HG03442 (cell line): ENCODE measurements around the gene PKIG.

Experiments used
- ATAC-seq: cut with Tn5 transposase; IDR thresholded peaks from one replicate; pipeline ENCODE4 v1.9.1; 2021; ENCODE audit warnings: mild to moderate bottlenecking, moderate library complexity; ENCODE audit not compliant: unreplicated experiment

Gene PKIG

DNA sequence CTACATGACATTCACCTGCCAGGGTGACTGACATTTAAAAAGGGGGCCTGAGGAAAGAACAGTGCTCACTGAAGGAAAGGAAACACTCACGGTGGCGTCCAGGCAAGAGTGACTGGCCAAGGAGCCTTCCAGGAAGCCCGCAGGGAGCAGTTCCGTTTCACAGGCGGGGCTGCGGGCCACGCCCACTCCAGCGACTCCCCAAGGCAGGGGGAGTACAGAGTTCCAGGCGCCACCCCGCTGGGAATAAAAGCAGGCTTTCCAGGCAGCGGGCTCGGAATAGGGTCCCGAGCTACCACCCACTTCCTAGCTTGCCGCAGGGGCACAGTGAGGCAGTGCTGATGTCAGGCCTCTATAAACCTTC, 34.2 kb downstream of the PKIG start:
- no peak for ATAC-seq

DNA sequence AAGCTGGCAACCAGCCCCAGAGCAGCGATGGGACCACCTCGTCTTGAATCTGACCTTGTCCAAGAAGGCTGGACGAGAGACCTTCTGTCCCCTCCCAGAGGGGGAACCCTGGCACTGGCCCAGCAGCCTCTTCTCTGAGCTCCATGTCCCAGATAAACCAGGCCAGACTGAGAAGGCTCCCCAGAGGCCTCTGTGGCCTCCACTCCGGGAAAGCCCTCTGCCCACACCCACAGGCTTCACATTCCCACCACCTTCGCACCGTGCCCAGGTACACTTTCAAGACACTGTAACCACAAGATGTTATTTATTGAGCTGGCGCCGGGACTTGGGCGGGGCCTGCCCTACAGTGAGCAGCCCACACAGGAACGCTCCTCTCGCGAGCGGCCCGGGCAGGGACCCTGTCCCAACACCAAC, 35.9 kb downstream of the PKIG start:
- ATAC-seq, result no peak

DNA sequence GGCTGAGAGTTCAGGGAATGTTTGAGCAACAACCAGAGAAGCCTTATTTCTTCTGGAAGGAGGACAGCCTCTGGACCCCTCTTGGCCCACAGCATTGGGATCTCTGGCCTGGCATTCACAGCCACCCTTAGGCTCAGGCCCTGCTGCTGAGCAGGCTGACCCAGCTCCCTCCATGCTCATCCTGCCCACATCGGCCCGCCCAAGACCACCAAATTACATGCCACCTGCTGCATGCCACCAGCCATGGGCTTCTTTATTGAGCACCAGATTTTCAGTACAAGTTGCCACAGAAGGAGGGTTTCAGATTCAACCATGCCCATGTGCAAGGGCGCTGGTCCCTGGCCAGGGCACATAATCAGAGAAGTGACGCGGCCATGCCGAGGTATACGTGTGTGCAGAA, 36.9 kb downstream of the PKIG start:
- ATAC-seq, result no peak

DNA sequence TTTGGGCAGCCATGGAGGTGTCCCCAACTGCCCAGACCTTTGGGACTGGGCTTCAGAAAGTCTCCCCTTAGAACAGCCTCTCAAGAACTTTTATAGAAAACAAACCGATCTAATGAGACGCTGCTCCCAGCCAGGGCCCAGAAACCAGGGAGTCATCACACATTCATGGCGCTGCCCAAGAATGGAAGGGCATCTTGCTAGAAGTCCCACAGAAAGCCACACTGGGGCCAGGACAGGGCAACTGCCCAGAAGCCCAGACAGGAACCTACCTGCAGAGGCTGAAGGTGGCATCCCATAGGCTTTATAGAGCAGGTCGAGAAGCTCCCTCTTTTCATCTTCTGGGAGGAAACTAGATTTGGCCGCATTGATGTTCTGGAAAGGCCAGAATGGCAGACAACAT, 37.7 kb downstream of the PKIG start:
- no peak for ATAC-seq

DNA sequence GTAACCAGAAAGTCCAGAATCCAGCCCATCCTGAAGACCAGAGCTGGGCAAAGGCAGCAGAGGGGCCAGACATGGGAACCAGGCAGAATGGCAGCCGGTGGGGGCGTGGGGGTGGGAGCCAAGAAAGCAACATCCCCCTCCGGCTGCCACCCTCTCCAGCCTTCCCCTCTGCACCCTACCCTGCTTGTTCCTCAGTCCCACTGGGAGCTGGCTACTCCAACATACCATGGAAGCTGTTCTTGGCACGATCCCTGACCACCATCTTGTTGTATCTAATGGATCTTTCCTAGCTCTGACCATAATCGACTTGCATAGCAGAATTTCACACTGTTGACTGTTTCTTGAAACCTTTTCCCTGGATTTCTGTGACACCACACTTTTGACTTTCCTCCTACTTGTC, 38.9 kb downstream of the PKIG start:
- no peak for ATAC-seq

DNA sequence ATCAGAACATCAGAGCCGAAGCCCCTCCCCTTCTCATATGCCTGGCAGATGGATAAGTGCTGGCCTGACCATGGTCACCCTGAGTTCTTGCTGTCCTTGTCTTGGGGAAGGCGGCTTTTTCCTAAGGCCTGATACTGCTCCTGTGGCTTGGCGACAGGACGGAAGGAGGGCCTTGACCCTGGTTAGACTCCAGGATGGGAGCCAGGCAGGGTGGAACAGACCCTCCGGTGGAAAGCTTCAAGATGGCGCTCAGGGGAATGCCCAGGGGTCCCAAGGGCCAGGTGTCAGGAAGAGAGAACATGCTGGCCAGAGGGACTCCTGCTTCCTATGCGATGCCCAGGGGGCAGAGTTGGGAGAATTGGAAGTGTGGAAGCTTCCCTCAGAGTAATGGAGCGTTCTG, 39.6 kb downstream of the PKIG start:
- ATAC-seq, result no peak

DNA sequence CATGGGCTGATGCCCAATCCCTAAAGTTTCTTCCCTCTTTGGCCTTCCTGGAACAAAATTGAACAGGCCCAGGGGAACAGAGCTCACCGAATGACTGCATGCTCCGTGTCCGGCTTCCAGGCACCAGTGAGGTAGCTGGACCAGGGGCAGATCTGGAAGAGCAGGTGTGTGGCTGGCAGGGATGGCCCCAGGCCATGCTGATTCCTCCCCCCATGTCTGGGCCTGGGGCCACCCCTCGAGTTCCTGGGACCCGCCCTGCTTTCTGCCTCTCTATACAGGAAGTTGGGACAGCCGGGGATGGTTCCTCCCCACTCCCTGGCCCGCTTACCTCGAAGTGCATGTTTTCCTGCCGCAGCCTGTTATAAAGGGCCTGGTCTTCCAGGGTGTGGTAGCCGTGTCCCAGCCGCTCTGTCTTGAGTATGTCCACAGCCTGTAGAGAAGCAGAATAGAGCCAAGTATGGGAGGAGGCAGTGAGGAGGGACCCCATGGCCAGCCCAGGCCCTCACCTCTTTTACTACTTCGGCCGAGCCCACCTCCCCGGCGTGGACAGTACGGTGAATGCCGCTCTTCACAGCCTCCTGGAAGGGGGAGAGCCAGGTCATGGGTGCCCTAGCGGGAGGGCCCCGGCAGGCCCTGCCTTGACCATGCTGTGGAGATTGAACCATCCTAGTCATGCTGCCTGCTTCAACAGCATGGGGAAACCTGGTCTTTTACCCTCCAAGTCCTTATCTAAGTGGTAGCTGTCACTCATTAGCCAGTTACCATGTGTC, 40.3 kb downstream of the PKIG start:
- ATAC-seq, result no peak

DNA sequence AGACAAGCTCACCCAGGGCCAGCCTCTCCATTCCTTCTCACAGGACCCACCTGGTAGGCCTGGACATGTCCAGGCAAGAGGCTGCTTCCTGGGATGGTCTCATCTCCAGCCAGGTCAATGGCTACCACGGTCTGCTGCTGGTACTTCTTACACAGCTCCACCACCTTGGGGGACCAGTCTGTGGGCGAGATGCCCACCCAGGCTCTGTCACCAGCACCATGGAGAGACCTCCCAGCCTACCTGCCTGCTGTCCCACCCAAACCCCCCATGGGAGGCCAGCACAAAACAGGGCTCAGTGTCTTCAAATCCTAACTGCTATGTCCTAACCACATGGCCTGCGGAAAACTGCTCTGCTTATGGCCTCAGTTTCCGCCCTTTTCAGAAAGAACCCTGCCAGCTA, 41.8 kb downstream of the PKIG start:
- ATAC-seq, result no peak

DNA sequence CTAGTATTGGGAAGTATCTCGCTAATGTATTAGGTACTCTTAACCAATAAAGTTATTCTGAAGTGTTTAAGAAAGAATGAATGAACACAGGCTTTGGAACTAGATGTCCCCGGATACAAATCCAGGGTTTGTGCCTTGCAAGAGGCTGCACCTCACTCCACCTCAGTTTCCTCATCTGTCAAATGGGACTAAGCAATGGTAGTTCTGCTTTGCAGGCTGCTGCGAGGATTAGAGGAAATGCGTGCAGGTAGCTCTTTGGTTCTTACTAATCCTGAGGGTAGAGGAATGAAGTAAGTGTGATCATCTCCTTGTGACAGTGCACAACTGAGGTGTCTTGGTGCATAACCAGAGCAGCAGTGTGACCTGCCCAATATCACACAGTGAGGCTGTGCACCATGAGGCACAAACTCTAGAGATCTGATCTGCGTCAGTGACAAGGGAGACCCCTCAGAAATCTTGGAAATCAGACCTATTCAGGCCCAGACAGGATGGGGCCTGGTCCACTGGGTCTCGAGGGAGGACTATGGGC, 42.4 kb downstream of the PKIG start:
- no peak for ATAC-seq

DNA sequence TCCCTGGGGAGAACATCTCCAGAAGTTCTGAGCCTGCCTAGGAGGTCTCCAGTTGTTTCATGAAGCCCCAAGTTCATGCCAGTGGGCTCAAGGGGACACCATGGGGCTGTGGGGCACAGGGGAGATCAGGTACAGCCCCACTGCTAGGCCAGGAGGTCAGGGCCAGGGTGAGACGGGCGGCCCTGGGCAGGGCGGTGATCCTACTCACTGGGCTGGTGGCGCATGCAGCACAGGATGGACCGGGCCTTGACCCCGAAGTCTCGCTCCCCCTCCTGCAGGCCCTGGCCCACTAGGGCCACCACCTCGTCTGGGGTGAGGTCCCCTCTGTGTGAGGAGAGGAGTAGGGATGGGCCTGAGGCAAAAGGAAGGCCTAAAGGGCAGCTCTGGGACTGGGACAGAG, 43.0 kb downstream of the PKIG start:
- no peak for ATAC-seq

DNA sequence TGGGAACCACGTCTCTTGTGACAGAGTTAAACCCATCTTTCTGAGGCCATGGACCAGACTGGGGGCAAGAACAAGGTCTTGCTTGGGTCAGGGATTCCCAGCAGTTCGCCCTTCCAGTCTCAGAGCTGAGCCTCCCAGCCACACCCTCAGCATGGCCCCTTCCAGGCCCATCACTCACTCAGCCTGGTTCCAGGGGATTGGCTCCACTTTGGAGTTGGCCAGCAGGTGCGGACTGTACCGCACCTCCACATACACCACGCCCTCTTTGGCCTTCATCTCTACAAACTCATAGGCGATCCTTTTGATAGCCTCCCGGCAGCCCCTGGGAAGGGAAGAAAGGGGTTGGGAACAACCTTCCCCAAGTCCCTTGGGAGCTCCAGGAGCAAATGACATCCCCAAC, 43.9 kb downstream of the PKIG start:
- no peak for ATAC-seq

DNA sequence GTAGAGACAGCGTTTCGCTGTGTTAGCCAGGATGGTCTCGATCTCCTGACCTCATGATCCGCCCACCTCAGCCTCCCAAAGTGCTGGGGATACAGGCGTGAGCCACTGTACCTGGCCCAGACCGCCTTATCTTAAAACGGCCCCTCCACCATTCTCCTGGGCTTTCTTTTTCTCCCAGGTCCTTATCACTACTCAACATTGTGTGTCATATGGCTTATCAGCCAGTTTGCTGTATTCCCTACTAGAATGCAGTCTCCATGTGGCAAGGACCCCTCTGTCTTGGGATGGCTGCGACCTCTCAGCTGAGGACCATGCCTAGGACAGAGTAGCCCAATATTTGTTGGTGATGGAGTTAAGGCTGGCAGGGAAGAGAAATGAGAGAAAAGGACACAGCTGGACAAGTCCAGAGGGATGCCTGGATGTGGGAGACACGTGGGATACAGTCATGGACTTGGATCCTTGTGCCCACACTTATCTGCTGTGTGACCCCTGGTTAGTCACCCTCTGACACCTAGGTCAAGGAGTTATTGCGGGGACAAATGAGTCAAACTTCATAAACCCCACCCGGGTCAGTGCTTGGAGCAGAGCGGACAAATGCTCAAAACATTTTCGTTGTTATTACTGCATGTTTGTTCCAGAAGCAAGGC, 45.1 kb downstream of the PKIG start:
- no peak for ATAC-seq

DNA sequence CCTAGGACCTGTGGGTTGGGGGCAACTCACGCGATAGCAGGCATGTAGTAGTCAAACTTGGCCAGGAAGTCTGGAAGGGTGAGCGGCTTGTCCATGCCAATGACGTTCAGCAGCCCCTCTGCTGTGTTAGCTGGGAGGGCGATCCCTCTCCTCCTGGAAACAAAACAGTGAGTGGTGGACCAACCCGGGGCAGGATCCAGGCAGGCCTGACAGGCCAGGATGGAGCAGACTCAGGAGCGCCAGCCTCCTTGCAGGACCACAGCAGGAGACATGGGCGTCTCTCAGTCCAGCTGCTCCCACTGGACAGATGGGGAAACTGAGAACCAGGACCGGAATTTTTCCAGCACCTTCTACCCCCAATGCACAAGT, 46.6 kb downstream of the PKIG start:
- ATAC-seq, result no peak

DNA sequence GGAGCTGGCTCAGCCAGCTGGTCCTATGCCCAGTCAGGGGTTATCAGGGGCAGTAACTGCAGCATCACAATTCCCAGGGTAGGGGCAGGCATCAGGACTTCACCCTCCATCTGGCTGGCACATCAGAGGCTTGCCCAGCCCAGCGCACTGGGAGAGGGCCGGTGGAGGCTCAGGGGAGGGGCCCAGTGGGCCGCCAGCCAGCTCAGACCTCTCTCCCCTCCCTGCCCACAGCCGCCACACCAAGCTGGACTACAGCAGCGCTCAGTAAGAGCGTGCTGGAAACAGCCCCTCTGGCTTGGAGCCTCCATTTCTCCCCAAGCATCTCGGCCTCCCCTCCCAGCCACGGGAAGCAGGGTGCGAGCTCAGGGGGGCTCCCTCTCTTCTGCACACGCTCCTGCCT, 47.2 kb downstream of the PKIG start:
- ATAC-seq, result no peak

DNA sequence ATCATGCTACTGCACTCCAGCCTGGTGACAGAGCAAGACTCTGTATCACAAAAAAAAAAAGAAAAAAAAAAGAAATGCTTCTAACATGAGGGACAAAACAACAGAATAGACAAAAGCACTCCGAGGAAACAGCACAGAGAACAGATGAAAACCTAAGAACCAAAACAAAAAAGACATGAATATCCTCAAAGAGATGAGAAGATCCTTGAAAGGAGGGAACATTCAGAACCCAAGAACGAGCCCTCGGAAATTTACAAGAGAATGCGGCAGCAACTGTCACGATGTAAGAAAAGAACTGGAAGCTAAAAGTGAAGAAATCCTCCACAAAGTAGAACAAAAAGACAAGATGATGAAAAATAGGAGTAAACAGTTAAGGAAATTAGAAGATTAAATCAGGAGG, 47.9 kb downstream of the PKIG start:
- no peak for ATAC-seq

DNA sequence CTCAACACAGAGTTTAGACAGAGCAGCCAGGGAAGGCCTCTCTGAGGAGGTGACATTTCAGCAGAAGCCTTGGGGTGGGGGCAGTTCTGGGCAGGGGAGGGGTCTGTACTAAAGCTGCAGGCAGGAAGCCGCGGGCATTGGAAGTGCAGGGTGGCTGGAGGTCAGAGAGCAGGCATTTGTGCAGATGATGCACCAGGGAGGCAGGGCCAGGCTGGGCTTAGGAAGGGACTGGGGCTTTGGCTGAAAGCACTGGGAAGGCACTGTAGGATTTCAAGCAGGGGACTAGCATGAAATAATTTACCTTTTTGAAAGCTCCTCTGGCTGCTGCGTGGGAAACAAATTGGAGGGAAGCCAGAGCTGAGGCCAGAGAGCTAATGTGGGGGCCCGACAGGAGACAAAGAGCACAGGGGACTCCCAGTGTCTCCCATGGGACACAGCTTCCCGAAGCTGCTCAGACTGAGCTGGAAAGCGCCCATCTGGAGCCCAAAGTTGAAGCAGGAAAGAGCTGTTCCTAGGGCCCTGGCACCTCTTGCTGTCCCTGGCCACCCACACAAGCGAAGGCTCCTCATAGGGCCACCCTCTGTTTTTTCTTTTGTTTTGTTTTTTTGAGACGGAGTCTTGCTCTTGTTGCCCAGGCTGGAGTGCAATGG, 49.8 kb downstream of the PKIG start:
- ATAC-seq, result no peak

DNA sequence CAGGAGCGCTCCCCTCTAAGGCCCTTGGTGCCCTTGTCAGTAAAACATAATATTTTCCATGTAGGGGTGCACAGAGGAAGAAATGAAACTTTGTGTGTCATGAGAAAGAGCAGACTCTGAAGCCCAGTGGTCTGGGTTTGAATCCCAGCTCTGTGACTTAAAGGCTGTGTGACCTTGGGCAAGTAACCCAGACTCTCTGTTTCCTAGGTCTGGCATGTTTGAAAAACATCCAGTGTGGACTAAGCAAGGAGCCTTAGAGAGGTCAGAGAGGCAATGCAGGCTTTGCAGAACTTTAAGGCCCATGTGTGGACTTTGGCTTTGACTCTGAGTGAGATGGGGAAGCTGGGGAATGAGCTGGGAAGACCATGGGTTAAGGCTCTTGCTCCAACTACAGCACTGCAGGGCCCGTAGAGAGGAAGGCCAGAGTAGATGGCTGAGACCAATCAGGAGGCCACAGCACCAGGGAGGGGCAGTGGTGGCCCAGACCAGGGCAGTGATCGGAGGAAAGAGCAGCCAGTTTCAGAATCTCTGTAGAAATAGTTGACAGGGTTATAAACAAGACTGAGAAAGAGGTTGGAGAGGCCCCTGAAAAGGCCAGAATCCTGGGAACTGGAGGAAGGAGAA, 50.9 kb downstream of the PKIG start:
- no peak for ATAC-seq

DNA sequence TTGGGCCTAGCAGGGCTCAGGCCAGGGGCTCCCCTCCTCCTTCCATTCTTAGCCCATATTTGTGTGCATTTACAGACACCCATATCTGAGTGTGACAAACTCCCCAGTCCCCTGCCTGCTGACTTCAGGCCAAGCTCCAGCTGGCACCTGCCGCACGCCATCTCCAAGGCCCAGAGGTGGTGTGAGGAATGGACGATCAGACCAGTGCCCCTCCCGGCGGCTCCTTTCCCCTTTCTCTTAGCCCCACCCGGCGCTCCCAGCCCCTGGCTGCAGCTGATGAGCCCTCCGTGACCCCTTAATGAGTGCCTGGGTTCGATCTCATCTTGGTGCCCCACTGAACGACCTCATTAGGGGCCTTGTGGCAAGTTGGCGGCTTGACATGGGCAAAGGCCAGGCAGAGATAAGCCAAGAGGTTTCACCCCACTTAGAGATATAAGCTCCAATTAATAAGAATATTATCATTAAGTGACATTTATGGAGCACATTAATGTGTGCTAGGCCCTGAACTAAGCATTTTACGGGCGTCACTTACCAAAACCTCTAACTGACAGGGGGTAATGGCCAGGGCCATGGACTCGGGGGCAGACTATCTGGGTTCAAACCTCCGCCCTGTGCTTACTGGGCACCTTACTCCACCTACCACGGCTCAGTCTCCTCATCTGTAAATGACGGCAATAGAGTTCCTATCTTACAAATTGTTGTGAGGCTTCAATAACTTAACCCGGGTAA, 51.7 kb downstream of the PKIG start:
- no peak for ATAC-seq

DNA sequence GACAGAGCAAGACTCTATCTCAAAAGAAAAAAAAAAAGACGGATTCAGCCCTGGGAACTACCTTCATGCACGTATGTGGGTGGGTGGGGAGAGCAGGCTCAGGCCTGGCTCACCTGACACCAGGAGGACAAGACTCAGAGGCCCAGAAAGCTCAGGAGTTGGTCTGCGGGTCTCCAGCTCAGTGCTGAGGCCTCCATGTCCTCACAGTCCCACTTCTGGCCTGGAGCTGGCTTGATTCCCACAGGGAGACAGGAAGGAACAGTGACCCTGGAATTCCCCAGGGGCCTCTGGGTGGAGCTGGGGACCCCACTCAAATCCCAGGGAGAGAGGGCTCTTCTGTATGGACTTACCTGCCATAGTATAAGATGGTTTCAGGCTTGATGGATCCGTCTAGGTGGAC, 53.5 kb downstream of the PKIG start:
- no peak for ATAC-seq

DNA sequence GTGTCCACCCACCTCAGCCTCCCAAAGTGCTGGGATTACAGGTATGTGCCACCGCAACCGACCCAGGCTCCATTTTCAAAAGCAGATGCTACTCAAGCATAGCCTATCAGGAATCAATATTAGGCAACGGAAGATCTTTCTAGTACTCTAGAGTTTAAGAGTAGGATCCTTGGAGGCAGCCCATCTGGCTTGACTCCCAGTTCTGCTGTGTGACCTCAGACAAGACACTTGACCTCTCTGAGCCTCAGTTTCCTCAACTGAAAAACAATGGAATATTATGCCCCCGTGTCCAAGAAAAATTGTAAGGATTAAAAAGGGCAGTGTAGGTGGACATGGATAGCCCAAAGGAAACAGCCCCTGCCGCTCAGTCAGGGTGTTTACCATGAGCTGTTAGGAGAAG, 54.7 kb downstream of the PKIG start:
- ATAC-seq, result no peak
